Stimulated activated CD8-positive, alpha-beta memory T cell treated with anti-CD3 and anti-CD28 coated beads, Interleukin-15, amount 100 ng/mL, for 1 hour (primary cell): ENCODE measurements around the gene ANXA10.
"Not testable (repeated sequence)": the region's sequence is repeated elsewhere in the genome, so short reads cannot be mapped to it uniquely, and the experiment has no call there.

Experiments
- DNase-seq: peaks from one replicate; pipeline ENCODE4 v3.0.0-alpha.2; 2020; ENCODE audit warnings: low read depth

Gene ANXA10

DNA sequence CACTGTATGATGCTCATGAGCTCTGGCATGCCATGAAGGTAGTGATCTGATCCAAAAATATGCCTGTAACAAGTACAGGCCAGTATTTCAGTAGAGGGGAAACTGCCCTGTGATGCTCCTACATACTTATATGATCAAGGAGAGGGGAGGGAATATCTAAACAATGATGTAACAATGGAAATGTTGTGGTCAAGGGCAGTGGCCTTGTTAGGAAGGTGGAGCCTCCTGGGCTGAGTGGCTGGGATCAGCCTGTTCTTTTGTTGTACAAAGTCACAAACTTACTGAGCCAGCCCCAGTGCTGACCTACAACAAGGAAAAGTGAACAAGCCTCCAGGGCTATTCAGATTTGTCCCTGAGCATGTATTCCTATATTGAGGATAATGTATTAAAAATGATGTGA lies 70.3 kb downstream of the ANXA10 start:
- no peak for DNase-seq

DNA sequence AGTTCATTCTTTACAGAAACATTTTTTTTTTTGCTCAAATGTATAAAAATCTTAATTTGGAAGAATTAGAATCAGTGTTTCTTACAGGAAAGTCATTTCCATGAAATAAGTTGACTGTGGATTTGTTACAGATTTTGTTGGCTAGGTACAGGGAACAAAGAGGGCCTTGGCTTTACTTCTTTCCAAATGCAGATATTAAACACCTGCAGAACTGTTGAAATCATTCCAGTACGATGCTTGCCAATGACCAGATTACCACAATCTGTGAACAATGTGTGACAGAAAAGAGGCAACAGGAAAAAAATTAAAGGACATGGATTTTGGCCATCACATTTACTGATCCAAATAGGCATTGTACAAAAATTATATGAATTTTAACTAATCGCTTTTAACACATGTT lies 70.8 kb downstream of the ANXA10 start:
- no peak for DNase-seq

DNA sequence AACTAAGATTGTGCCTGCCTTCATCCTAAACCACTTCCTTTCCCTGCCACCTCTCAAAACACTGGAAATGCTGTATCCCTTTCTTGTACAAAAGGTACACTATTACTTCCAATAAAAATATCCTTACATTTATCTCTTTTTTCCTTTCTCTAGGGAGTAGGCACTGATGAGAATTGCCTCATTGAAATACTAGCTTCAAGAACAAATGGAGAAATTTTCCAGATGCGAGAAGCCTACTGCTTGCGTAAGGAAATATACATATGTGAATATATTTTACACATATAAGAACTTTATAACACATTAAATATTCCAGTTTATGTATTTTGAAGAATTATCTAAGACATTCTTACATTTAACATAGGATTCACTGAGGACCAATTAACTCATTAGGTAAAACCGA lies 71.7 kb downstream of the ANXA10 start:
- DNase-seq, result no peak

DNA sequence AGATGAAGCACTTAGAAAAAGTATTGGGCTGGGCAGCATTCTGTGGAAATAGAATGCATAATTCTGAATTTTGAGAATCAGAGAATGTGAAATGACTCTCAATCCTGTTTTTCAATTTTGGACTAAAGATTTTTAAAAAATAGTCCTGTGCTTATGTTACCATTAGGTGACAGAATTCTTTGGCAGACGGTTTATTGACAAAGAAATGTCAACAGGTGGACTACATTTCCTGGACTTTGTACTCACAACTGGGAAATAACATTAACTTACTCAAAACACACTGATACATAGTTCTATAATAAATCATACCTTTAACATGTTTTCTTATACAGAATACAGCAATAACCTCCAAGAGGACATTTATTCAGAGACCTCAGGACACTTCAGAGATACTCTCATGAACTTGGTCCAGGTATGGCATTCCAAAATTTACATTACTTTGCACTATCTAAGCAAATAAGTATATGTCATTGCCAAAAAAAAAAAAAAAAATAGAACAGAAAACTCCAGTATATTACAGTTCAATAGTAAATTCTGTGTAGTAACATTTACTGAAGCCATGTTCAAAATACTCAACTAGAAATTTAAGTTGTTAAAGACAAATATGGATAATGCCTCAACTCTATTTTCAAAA lies 72.7 kb downstream of the ANXA10 start:
- no peak for DNase-seq

DNA sequence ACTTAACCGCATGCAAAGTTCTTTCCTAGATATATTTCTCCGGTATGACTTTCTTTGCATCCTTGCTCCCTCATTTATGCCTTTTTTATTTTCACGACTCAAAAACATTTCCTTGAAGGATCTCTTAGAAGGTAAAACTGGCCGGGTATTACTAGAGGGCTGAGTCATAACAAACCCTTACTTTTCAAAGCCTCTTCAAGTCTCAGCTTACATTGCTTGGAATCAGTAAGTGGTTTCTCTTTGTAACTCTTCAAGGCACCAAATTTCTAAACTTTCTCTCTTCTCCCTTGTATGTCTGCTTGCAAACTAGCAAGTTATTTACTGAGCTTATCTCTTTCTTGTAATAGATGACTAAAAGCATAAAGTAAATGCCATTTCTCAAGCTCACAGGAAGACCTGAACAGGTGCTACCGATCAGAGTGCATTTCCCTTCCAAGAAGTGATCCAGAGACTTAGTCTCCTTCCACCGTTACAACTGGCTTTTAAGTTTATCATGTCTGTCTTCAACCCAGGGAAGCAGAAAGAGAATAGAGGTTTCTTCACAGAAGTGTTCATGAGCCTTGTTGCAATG lies 75.5 kb downstream of the ANXA10 start:
- DNase-seq, result no peak

DNA sequence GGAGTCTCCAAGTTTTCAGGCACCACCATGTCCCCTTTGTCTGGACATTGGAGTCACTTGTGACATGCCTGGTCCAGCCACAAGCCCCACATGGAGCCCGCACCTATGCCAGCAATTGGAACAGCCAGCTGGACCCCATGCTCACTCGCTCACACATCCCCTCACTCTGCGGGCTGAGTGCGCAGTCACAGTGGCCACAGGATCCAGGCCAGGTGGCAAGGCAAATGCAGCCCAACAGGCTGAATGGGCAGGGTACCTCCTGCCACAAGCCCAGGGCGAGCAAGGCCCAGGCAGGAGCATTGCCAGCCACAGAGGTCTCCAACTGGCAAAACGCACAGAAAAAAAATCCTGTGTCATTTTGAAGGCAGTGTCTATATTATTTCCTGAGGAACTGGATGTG lies 82.0 kb downstream of the ANXA10 start:
- DNase-seq, result no peak

DNA sequence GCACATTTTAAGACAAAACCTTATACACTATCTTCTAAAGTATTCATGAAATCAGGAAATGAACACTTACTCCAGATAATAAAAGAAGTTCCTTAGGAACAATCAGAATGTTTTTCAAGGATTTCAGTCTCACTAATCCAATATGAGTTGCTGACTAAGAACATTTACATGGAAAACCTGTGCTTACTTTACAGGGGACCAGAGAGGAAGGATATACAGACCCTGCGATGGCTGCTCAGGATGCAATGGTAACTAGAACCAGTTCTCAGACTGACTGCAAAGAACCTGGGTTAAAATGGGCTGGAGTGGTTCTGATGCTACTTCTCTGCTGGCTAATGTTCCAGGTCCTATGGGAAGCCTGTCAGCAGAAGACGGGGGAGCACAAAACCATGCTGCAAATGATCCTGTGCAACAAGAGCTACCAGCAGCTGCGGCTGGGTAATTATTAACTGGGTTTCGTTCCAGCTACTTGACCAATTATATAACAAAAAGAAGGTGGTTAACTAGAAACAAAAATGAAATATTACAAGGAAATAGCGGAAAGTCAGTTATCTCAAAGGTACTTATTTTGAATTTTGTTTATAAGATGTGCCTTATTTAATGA lies 85.3 kb downstream of the ANXA10 start:
- no peak for DNase-seq

DNA sequence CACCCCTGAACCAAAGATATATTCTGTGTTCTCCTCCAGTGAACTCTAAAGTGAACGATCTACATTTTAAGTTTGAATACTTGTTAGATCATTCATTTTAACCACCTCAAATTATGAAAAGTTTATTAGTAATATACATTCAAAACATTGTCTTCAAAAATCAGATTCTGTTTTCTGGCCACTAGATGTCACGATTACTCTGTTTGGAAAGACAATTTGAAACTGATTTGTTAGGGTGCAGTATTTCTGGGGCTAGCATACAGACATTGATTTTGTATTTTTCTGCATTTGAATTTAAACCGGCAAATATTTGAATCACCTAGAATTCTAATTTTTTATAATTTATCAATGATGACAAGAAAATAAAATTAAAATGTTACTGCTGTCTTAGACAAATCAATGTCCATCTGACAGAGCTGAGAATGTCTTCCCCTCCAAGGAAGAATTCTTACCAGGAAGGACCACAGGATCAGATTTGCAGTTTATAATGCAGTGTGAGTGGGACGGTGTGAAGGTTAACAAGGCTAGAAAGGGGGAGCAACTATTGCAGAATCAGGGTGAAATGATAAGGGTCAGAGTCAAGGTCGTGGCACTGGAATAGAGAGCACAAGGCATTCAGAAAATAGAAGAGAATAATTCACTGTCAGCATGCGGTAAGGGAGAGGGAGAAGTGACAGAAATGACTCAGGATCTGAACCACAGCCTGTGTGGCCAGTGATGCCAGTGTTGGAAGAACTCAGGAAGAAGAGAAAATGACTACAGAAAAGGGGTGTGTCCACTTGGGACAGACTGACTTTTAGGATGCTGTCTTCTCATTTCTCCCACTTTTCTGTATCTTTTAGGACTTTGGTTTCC lies 91.6 kb downstream of the ANXA10 start:
- DNase-seq, result no peak

DNA sequence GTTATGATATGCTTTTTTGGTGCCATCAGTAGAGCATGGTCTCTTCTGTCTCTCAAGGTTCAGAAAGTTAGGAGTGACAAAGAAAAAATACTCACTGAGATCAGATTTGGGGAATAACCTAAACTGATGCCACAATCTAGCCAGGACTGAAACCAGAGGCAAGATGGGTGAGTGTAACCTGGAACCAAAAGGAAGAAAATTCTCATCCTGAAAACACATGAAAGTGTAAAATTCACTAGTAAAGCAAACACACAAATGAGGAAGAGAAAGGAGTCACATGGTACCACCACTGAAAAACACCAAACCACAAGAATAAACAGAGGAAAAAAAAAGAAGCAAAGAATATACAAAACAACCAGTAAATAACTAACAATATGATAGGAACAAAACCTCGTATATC lies 96.4 kb downstream of the ANXA10 start:
- DNase-seq, result no peak

DNA sequence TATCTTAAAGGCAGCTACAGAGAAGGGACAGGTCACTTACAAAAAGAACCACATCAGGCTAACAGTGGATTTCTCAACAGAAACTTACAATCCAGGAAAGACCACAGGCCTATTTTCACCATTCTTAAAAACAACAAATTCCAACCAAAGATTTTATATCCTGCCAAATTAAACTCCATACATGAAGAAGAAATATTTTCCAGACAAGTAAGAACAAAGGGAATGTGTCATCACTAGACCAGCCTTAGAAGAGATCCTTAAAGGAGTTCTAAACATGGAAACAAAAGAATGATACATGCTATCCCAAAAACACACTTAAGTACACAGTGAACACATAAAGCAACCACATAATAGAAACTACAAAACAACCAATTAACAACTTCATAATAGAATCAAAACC lies 105.6 kb downstream of the ANXA10 start:
- no peak for DNase-seq

DNA sequence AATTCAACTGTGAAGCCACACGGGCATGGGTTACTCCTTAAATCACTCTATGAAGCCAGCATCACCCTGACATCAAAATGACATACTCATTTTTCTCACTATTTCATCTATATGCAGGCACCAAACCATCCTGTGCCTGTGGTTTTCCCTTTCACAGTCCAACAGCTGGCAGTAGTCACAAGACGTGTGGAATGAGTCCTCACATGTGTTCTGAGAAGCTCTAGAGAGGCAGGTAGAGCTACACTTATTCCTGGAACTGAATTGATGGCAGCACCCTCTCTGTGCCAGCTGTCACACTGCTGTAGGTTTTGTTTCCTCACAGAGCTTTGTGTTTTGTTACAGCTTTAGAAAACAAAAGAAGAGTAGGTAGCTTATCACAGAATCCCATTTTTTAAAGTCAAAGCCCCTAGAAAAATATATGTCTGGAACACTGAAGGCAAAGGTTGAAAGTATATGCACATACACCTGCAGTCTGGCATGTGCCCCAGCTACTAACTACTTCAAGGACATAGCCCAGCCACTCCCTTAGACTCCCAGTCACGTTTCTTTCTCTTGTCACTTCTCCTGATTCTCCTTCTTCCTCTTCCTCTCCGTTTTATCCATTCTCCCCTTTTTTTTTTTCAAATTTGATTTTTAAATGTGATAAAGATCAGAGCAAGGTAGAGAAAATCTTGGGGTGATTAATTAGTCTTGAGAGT lies 107.1 kb downstream of the ANXA10 start:
- no peak for DNase-seq

DNA sequence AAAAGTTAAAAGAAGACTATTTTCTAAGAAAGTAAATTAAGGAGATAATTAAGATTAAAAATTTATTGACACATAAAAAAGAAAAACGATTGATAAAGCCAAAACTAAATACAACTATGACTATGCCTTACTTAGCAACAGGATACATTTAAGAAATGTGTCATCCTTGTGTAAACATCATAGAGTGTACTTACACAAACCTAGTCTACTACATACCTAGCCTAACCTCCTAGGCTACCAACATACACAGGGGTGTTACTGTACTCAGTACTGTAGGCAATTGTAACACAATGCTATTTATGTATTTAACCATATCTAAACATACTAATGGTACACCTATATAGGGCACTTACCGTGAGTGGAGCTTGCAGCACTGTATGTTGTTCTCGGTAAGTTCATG lies 108.3 kb downstream of the ANXA10 start:
- no peak for DNase-seq

DNA sequence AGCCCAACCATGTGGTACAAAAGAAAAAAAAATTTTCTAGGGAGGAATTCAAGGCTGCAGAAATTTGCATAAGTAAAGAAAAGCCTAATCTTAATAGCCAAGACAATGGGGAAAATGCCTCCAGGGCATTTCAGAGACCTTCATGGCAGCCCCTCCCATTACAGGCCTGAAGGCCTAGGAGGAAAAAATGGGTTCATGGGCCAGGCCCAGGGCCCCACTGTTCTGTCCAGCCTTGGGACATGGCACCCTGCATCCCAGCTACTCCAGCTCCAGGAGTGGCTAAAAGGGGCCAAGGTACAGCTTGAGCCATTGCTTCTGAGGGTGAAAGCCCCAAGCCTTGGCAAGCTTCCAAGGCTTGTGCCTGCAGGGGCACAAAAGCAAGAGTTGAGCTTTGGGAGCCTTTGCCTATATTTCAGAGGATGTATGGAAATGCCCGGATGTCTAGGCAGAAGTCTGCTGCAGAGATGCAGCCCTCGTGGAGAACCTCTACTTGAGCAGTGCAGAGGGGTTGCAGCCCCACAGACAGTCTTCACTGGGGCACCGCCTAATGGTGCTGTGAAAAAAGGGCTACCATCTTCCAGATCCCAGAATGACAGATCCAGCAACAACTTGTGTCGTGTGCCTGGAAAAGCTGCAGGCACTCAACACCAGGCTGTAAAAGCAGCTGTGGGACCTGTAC lies 111.0 kb downstream of the ANXA10 start:
- no peak for DNase-seq

DNA sequence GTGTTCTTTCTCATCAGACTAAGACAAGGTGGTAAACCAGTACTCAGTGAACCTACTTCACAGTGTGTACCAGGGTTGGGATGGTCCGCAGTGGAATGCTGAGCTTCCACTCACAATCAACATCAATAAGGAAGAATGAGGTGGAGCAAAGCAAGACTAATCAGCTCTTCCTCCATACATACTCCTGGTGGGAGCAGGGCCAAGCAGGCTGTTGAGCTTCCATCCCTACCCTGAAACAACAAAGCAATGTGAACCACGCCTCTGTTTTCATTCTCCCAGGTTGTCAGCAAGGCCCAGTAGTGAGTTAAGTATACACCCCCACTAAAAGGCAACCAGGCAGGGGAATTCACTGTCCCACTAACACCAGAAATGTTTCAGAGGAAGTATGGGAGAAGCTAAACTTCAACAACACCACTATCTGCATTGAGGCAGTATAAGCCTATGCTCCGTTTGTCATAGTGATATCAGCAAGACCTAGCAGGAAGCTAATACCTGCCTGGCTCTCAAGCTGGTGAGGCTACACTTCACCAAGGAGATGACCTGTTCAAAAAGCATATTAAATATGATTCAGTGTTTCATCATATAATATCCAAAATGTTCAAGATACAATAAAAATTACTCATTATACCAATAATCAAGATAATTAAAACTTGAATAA lies 116.7 kb downstream of the ANXA10 start:
- no peak for DNase-seq

DNA sequence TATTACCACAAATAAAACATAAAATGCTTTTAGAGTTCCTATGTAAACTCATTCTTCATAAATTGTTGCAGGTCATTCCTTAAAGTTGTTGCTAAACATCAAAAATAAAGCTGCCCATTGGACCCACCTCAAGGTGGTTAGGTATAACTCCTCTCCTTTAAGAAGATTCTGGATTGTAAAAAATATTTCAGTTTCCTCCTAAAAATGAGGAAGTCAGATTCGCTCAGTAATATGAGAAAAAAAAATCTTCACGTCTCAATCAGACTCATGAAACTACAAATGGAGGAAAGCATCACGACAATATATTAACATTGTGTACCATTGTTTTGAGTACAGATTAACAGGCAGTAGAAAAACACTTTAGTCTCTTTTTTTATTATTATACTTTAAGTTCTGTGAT lies 120.3 kb downstream of the ANXA10 start:
- no peak for DNase-seq

DNA sequence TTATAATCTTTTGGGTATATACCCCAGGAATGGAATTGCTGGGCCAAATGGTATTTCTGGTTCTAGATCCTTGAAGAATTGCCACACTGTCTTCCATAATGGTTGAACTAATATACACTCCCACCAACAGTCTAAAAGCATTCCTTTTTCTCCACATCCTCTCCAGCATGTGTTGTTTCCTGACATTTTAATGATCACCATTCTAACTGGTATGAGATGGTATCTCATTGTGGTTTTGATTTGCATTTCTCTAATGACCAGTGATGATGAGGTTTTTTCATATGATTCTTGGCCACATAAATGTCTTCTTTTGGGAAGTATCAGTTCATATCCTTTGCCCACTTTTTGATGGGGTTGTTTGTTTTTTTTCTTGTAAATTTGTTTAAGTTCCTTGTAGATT lies 121.2 kb downstream of the ANXA10 start:
- not testable (repeated sequence) for DNase-seq

DNA sequence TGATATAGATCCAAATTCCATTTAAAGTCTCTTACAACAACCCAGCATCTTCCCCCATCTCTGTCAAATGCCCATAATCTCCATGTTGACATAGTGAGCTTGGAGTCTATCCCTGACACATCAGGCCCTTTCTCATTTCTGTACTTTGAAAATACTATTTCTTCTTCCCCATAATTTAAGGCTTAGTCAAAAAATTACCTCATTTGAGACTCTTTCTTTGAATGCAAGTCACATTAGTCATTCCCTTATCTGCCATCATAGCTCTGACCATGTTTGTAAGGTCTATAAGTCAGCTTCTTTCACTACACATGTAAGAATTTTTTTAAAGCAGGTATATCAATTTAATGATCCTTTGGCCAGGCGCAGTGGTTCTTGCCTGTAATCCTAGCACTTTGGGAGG lies 126.3 kb downstream of the ANXA10 start:
- no peak for DNase-seq

DNA sequence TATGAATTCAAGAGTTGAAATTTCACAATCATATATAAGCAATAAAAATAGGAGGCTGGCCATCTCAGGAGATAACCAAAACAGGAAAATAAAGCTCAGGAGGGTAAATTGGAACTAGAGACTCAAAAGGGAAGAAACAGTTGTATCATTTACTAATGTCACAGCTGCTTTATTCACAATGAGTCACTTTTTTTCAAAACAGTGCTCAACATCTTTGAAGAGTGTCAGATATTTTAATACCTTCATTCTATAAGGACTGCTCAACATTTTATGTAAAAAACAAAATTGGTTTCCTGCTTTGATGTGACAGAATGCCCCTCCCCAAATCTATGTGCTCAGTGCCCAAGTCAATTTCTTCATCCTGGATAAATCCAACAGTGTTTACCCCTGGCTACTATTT lies 128.6 kb downstream of the ANXA10 start:
- DNase-seq, result no peak

DNA sequence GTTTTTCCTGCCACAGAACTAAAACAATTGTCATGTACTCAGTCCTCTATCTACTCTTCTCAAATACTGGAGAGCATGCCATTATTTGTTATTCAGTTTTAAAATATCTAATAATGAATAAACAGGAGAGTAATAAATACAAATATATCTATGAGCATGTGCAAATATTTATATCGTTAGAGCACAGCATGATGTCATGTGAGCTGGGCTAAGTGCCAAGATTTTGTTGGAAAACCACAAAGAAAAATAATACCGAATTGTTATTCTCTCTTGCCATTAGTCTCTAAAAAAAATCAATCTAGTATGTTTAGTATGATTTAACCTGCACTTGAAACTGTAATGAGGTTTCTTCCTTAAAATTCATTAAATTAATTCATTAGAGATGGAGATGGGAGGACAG lies 129.0 kb downstream of the ANXA10 start:
- no peak for DNase-seq
